Mammary epithelial cell (primary cell): ENCODE data around the gene WNT2B.

ENCODE experiments used
- CTCF ChIP-seq, 2 donors: IDR thresholded peaks in 1 of 2; conservative IDR thresholded peaks in 1 of 2; 2 replicates each; pipeline ENCODE4 v1.5.1; 2011 to 2012; ENCODE audit warnings: inconsistent platforms in 2 of 2, low read length in 2 of 2, mild to moderate bottlenecking in 2 of 2, control low read depth in 1 of 2, low read depth in 1 of 2; ENCODE audit not compliant: insufficient read depth in 1 of 2; ENCODE audit errors: extremely low read depth in 1 of 2
- EZH2 ChIP-seq: IDR thresholded peaks from 2 replicates; pipeline ENCODE4 v1.6.1; 2012; ENCODE audit warnings: low read length, inconsistent platforms, borderline replicate concordance

- no peak for TF ChIP-seq CTCF (conservative IDR thresholded peaks at IDR 0.05 in 1 of 2, IDR thresholded peaks at IDR 0.05 in 1 of 2; ENCODE audit: extremely low read depth in 1 of 2, insufficient read depth in 1 of 2, low read depth in 1 of 2, low read length in 2 of 2)
- TF ChIP-seq EZH2: no peak
Measured at GRCh38 chr1:112506731-112507130, 2.0 kb upstream of the WNT2B start.
